Measurements from ENCODE around the gene SPTLC3.

The SPTLC3 gene

DNA sequence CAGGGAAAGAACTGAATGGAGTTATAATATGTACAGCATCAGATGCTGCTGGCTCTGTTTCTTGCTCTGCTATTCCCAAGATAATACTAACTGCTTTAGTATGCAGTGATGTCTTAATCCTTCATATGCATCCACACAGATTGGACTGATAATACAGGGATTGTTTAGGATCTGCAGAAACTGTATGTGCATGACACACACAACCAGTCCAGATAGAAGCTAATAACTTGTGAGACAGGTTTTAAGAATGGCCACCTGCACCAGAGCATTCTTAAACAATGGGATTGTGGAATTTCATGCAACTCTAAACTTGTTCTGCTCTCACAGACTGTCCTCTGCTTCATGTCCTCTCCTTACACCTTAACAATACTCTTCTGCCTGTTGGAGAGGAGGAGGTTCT lies 90.9 kb downstream of the SPTLC3 start:
- TF ChIP-seq, protein P1, sequence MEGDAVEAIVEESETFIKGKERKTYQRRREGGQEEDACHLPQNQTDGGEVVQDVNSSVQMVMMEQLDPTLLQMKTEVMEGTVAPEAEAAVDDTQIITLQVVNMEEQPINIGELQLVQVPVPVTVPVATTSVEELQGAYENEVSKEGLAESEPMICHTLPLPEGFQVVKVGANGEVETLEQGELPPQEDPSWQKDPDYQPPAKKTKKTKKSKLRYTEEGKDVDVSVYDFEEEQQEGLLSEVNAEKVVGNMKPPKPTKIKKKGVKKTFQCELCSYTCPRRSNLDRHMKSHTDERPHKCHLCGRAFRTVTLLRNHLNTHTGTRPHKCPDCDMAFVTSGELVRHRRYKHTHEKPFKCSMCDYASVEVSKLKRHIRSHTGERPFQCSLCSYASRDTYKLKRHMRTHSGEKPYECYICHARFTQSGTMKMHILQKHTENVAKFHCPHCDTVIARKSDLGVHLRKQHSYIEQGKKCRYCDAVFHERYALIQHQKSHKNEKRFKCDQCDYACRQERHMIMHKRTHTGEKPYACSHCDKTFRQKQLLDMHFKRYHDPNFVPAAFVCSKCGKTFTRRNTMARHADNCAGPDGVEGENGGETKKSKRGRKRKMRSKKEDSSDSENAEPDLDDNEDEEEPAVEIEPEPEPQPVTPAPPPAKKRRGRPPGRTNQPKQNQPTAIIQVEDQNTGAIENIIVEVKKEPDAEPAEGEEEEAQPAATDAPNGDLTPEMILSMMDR (IDR thresholded peaks at IDR 0.05; ENCODE audit: low read depth, low read length): no peak
- DNase-seq (ENCODE audit: low read depth in 2 of 2): no peak
- H3K4me3 ChIP-seq (replicated peaks in 1 of 2; ENCODE audit: low read depth in 2 of 2, low read length in 2 of 2): no peak overlapping the region

DNA sequence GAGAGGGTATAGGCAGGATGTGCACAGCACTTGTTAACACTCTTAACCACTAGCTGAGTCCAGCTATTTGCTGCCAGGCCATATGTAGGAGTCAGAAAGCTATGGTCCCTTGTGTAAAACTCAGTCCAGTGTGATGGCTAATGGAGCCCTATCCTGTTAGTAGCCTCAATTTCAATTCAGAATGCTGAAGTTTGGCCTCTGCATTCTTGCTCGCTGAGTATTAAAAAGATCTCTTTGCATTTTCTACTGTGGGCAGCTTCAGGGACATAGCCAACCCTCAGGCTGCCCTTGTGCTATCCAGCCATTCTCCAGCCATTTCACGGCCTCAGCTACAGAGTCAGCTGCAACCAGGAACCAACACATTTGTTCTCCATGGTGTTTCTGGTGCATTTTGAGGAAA lies 92.5 kb downstream of the SPTLC3 start:
- TF ChIP-seq, protein P1 (IDR thresholded peaks at IDR 0.05; ENCODE audit: low read depth, low read length): no peak
- DNase-seq (ENCODE audit: low read depth in 2 of 2): no peak
- no peak overlapping the region for H3K4me3 ChIP-seq (replicated peaks in 1 of 2; ENCODE audit: low read depth in 2 of 2, low read length in 2 of 2)

DNA sequence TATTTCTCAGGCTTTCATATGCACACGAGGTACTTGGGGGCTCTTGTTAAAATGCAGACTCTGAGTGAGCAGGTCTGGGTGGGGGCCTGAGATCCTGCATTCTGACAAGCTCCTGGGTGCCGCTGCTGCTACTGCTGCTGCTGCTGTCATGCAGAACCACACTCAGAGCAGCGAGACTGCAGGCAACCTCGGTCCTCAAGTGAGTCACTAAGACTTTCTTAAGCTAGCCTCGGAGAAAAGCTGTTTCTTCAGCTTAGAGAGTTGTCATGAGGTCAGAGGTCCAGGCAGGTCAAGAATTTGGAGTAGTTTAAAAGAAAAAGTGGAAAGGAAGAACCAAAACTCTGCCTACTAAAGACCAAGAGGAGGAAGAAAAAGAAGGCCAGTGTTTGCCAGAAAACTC lies 92.9 kb downstream of the SPTLC3 start:
- H3K4me3 ChIP-seq (replicated peaks in 1 of 2; ENCODE audit: low read depth in 2 of 2, low read length in 2 of 2): no peak overlapping the region
- TF ChIP-seq, protein P1 (IDR thresholded peaks at IDR 0.05; ENCODE audit: low read depth, low read length): no peak
- DNase-seq (ENCODE audit: low read depth in 2 of 2): peak; percentile 29 to 42

DNA sequence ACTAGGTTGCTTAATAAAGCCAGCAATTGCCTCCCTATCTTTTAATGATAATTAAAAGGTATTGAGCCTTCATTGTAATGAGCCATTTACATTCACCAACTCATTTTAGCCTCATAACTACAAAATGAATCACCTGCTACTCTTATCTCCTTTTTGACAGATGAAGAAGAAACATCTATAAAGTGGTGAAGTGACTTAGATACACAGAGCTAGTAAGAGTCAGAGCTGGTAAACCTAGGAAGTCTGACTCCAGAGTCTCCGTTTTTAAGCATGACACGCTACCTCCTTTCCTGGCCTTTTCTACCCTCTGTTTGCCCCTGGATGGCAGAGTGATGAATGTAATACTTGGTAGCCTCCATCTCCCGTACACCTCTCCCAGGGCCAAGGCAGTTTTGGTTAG lies 93.5 kb downstream of the SPTLC3 start:
- DNase-seq (ENCODE audit: low read depth in 2 of 2): no peak

DNA sequence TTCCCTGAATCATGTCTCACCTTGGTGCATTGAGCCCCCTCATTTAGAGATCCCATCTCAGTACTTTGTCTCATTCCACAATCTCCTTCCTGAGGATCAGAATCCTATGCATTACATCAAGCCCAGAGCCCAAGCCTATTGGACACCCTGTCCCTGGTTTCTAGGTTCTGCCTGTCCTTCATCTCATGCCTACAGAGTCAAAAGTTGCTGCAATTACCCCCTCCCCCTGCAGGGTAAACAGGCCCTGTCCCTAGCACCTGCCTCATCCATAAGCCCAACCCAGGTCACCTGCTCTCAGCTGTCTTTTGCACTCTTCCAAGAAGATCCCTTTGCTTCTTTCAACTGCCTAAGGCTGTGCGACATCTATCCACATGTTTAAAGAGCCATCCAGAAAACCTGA lies 93.9 kb downstream of the SPTLC3 start:
- no peak for DNase-seq (ENCODE audit: low read depth in 2 of 2)

More for the DNA sequence above, 93.5 kb downstream of the SPTLC3 start:
- TF ChIP-seq, protein P1 (IDR thresholded peaks at IDR 0.05; ENCODE audit: low read depth, low read length): no peak
- H3K4me3 ChIP-seq (replicated peaks in 1 of 2; ENCODE audit: low read depth in 2 of 2, low read length in 2 of 2): no peak overlapping the region

DNA sequence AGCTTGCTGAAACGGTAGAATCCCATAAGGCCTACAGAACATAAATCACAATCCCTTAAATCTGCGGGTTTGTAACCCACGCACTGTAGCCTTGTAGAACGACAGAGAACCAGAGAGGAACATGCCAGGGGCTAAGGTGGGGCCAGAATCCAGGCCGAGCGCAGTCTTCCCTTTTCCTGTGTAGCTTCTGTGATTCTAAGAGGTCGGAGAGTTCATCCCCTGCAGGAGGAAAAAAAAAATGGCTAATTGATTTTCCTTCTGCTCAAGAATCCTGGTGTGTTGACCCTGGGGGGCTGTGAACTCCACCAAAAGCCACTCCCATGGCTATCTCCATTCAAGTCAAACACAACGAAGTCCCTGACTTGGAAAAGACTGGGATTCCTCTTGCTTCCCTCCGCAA lies 96.3 kb downstream of the SPTLC3 start:
- TF ChIP-seq, protein P1 (IDR thresholded peaks at IDR 0.05; ENCODE audit: low read depth, low read length): no peak
- no peak overlapping the region for H3K4me3 ChIP-seq (replicated peaks in 1 of 2; ENCODE audit: low read depth in 2 of 2, low read length in 2 of 2)
- DNase-seq (ENCODE audit: low read depth in 2 of 2): no peak

More for the DNA sequence above, 93.9 kb downstream of the SPTLC3 start:
- no peak overlapping the region for H3K4me3 ChIP-seq (replicated peaks in 1 of 2; ENCODE audit: low read depth in 2 of 2, low read length in 2 of 2)
- TF ChIP-seq, protein P1 (IDR thresholded peaks at IDR 0.05; ENCODE audit: low read depth, low read length): no peak

DNA sequence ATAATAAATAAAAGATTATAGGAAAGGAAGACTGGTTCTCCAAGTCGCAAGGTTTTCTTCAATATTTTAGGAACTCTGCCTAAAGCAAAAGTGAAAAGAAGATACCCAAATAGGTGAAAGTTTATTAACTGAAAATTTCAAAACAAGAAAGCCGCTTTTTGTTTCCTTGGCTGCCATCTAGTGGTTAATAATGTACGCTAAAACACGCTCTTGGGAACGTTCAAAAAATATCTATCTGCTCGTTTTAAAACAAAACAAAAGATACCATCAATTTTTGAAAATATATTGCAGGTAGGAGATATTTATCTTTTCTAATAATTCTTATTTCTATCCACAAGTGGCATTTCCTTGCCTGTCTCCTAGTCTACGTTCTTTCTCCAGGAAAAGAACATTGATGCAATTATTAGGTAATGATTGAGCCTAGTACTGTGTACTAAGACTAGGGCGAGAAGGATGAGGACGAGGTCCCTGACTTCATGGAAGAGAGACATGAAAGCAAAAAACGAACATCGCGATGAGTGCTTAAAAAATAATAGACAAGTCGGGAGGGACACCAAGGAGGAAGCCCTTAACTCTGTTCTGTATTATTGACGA lies 97.2 kb downstream of the SPTLC3 start:
- no peak overlapping the region for H3K4me3 ChIP-seq (replicated peaks in 1 of 2; ENCODE audit: low read depth in 2 of 2, low read length in 2 of 2)
- peak; percentile 67 to 68 for DNase-seq (ENCODE audit: low read depth in 2 of 2)
- TF ChIP-seq, protein P1 (IDR thresholded peaks at IDR 0.05; ENCODE audit: low read depth, low read length): peak; percentile 60

Measured in cardiac fibroblast (primary cell).